T-cell (primary cell): ENCODE data around the gene CD180. TPM values are rescaled to one million over a fixed set of nuclear protein-coding genes. Genes with fewer than 3 reads are reported as not detected.

Source experiments
- ATAC-seq, 4 experiments: fragments of 200-7000 bp in 3 of 4; fragments of 150-1000 bp in 1 of 4; cut with Tn5 transposase; replicated peaks in 1 of 4; 1 replicate in 3 of 4; 2 replicates in 1 of 4; pipeline ENCODE4 v1.10.0; 2021; ENCODE audit warnings: moderate library complexity in 3 of 4, mild to moderate bottlenecking in 2 of 4, moderate number of reproducible peaks in 1 of 4
- CTCF ChIA-PET, 2 donors: fragments of 300-600 bp; sonication (Branson Sonifier 250); formaldehyde crosslinking; loops; one replicate each; lab custom pipeline; 2022; ENCODE audit warnings: antibody characterized with exemption in 2 of 2; lab: Charles Lee
- POLR2A ChIA-PET, 2 donors: fragments of 300-600 bp; sonication (Branson Sonifier 250); formaldehyde crosslinking; loops; one replicate each; lab custom pipeline; 2022; ENCODE audit warnings: antibody characterized with exemption in 2 of 2; lab: Charles Lee
- DNase-seq, 35 experiments: peaks; one replicate each; pipeline versions ENCODE4 v3.0.0 to v3.0.0-alpha.2; 2013 to 2023
- H3K27ac ChIP-seq: one replicate; pipeline ENCODE4 v1.5.1; 2013; ENCODE audit warnings: low read length
- H3K27me3 ChIP-seq, 2 experiments: replicated peaks in 1 of 2; 1 replicate in 1 of 2; 2 replicates in 1 of 2; pipeline versions ENCODE4 v1.6.1 to v1.7.0; 2013; ENCODE audit warnings: low read length in 1 of 2, mixed read lengths in 1 of 2; ENCODE audit not compliant: control insufficient read depth in 2 of 2, insufficient read depth in 2 of 2; ENCODE audit errors: extremely low read depth in 1 of 2
- H3K36me3 ChIP-seq, 2 donors: 1 replicate in 1 of 2; 2 replicates in 1 of 2; pipeline versions ENCODE4 v1.6.1 to v1.7.0; 2013; ENCODE audit warnings: low read length in 1 of 2; ENCODE audit not compliant: control insufficient read depth in 2 of 2, insufficient read depth in 1 of 2; ENCODE audit errors: extremely low read depth in 1 of 2
- H3K4me1 ChIP-seq, 2 experiments: 1 replicate in 1 of 2; 2 replicates in 1 of 2; pipeline versions ENCODE4 v1.6.1 to v1.7.0; 2013; ENCODE audit warnings: low read length in 2 of 2, mixed read lengths in 1 of 2; ENCODE audit not compliant: insufficient read depth in 2 of 2, control insufficient read depth in 1 of 2; ENCODE audit errors: extremely low read depth in 1 of 2
- H3K4me3 ChIP-seq, 2 donors: 1 replicate in 1 of 2; 2 replicates in 1 of 2; pipeline versions ENCODE4 v1.5.1 to v1.7.0; 2013; ENCODE audit warnings: mild to moderate bottlenecking in 2 of 2, low read length in 1 of 2, moderate library complexity in 1 of 2; ENCODE audit not compliant: control insufficient read depth in 1 of 2; ENCODE audit errors: extremely low read depth in 1 of 2
- H3K9me3 ChIP-seq: 2 replicates; pipeline ENCODE4 v1.7.0; 2013
- H3K27ac Mint-ChIP-seq, 2 donors: one replicate each; pipeline ENCODE4 v1.8.0; 2020 to 2021; ENCODE audit warnings: mild to moderate bottlenecking in 2 of 2, mixed read lengths in 2 of 2
- H3K27me3 Mint-ChIP-seq, 2 donors: one replicate each; pipeline ENCODE4 v1.8.0; 2021 to 2022; ENCODE audit warnings: mixed read lengths in 2 of 2
- H3K36me3 Mint-ChIP-seq: one replicate; pipeline ENCODE4 v1.8.0; 2021; ENCODE audit warnings: mixed read lengths
- H3K4me1 Mint-ChIP-seq, 3 donors: one replicate each; pipeline ENCODE4 v1.8.0; 2020 to 2022; ENCODE audit warnings: mixed read lengths in 3 of 3, mild to moderate bottlenecking in 1 of 3
- H3K4me3 Mint-ChIP-seq, 3 donors: one replicate each; pipeline ENCODE4 v1.8.0; 2020 to 2022; ENCODE audit warnings: mild to moderate bottlenecking in 3 of 3, mixed read lengths in 3 of 3, moderate library complexity in 3 of 3
- H3K9me3 Mint-ChIP-seq, 3 donors: one replicate each; pipeline ENCODE4 v1.8.0; 2020 to 2022; ENCODE audit warnings: mixed read lengths in 3 of 3
- WGBS: methylation state at CpG from one replicate; pipeline ENCODE4 v1.1.5; 2013; ENCODE audit warnings: missing lambda C conversion rate; ENCODE audit not compliant: insufficient coverage; 5-methylcytosine and 5-hydroxymethylcytosine counted together
- total RNA-seq, 35 experiments: library from RNA in 6 of 35; stranded (reverse) in 6 of 35; fragments of 120-200 nt in 1 of 35; gene quantifications; one replicate each; pipeline versions ENCODE4 v1.2.1 to v1.2.4 and lab custom pipeline; 2013 to 2026

The CD180 gene
- total RNA-seq, 5 donors from 2014 or later (not counting 1 experiment from before 2014, with no cell fraction given), result 0.16 to 1.3 (median 0.73) TPM

GRCh38 chr5:67142816-67143215 is 53.8 kb downstream of the CD180 start:
- DNase-seq, result no peak
- ATAC-seq, result no peak
- POLR2A ChIA-PET, result interaction anchor here (0.6 kb wide), 3 partner anchors 19 to 306 kb away, joined by 3 read pairs; no protein-coding TSS in a partner anchor
- no peaks in the 10 kb centered on the region for H3K4me1 Mint-ChIP-seq
- H3K27me3 Mint-ChIP-seq, result no peaks in the 10 kb centered on the region
- no peak overlapping the region for H3K27ac ChIP-seq
- H3K4me3 ChIP-seq, result no peak overlapping the region
- no peaks in the 10 kb centered on the region for H3K27me3 ChIP-seq
- peaks cover 13 to 40% of the 10 kb centered on the region in 2 donors for H3K36me3 ChIP-seq
- no peak overlapping the region for H3K27ac Mint-ChIP-seq
- 90% methylated on average over 3 of the region's 8 CpGs for WGBS
- CTCF ChIA-PET, result no interaction called here
- no peaks in the 10 kb centered on the region for H3K4me1 ChIP-seq
- H3K36me3 Mint-ChIP-seq, result peaks cover 79% of the 10 kb centered on the region
- no peaks in the 10 kb centered on the region for H3K9me3 ChIP-seq
- no peak overlapping the region for H3K4me3 Mint-ChIP-seq
- H3K9me3 Mint-ChIP-seq, result no peaks in the 10 kb centered on the region

GRCh38 chr5:67141644-67142043 is 55.0 kb downstream of the CD180 start:
- DNase-seq (no peak), ATAC-seq (no peak)
- Histone ChIP-seq H3K4me1 (no peaks in the 10 kb centered on the region), H3K9me3 (no peaks in the 10 kb centered on the region), H3K27me3 (no peaks in the 10 kb centered on the region), H3K36me3 (peaks cover 13 to 37% of the 10 kb centered on the region in 2 donors), H3K4me3 (no peak overlapping the region), H3K27ac (no peak overlapping the region)
- CTCF ChIA-PET, result no interaction called here
- H3K36me3 Mint-ChIP-seq, result peaks cover 80% of the 10 kb centered on the region
- H3K27me3 Mint-ChIP-seq, result no peaks in the 10 kb centered on the region
- H3K27ac Mint-ChIP-seq, result no peak overlapping the region
- H3K9me3 Mint-ChIP-seq, result no peaks in the 10 kb centered on the region
- no peaks in the 10 kb centered on the region for H3K4me1 Mint-ChIP-seq
- H3K4me3 Mint-ChIP-seq, result no peak overlapping the region
- POLR2A ChIA-PET, result no interaction called here

GRCh38 chr5:67140413-67140812 is 56.2 kb downstream of the CD180 start:
- no peaks in the 10 kb centered on the region for H3K4me1 ChIP-seq
- DNase-seq (no peak), ATAC-seq (no peak)
- H3K4me3 ChIP-seq, result no peak overlapping the region
- ChIA-PET POLR2A (no interaction called here), CTCF (no interaction called here)
- H3K36me3 Mint-ChIP-seq, result peaks cover 84% of the 10 kb centered on the region
- H3K9me3 ChIP-seq, result no peaks in the 10 kb centered on the region
- no peak overlapping the region for H3K27ac ChIP-seq
- no peaks in the 10 kb centered on the region for H3K27me3 Mint-ChIP-seq
- no peaks in the 10 kb centered on the region for H3K4me1 Mint-ChIP-seq
- H3K9me3 Mint-ChIP-seq, result no peaks in the 10 kb centered on the region
- H3K27me3 ChIP-seq, result no peaks in the 10 kb centered on the region
- H3K36me3 ChIP-seq, result peaks cover 10 to 42% of the 10 kb centered on the region in 2 donors
- no peak overlapping the region for H3K4me3 Mint-ChIP-seq
- H3K27ac Mint-ChIP-seq, result no peak overlapping the region
- 100% methylated on average over 1 of the region's 4 CpGs for WGBS

- no peak for ATAC-seq
- no peak overlapping the region for H3K27ac Mint-ChIP-seq
Measured at GRCh38 chr5:67139030-67139429, 57.6 kb downstream of the CD180 start.

GRCh38 chr5:67135381-67135984 is 61.1 kb downstream of the CD180 start:
- H3K9me3 Mint-ChIP-seq, result no peaks in the 10 kb centered on the region
- H3K36me3 ChIP-seq, result peaks cover 10 to 27% of the 10 kb centered on the region in 2 donors
- ChIA-PET POLR2A (no interaction called here), CTCF (no interaction called here)
- WGBS, result 100% methylated on average over 2 of the region's 6 CpGs
- H3K36me3 Mint-ChIP-seq, result peaks cover 74% of the 10 kb centered on the region
- H3K4me3 ChIP-seq, result no peak overlapping the region
- no peak overlapping the region for H3K27ac Mint-ChIP-seq
- DNase-seq (no peak), ATAC-seq (no peak)
- no peaks in the 10 kb centered on the region for H3K4me1 Mint-ChIP-seq
- H3K9me3 ChIP-seq, result no peaks in the 10 kb centered on the region
- no peak overlapping the region for H3K27ac ChIP-seq
- no peaks in the 10 kb centered on the region for H3K27me3 ChIP-seq
- no peaks in the 10 kb centered on the region for H3K27me3 Mint-ChIP-seq
- H3K4me1 ChIP-seq, result no peaks in the 10 kb centered on the region
- no peak overlapping the region for H3K4me3 Mint-ChIP-seq

More at GRCh38 chr5:67139030-67139429, 57.6 kb downstream of the CD180 start:
- no peaks in the 10 kb centered on the region for H3K4me1 Mint-ChIP-seq
- Histone ChIP-seq H3K27ac (no peak overlapping the region), H3K36me3 (peaks cover 7 to 39% of the 10 kb centered on the region in 2 donors), H3K27me3 (no peaks in the 10 kb centered on the region), H3K4me1 (no peaks in the 10 kb centered on the region), H3K4me3 (no peak overlapping the region), H3K9me3 (no peaks in the 10 kb centered on the region)
- no peaks in the 10 kb centered on the region for H3K9me3 Mint-ChIP-seq
- peaks cover 81% of the 10 kb centered on the region for H3K36me3 Mint-ChIP-seq
- no peaks in the 10 kb centered on the region for H3K27me3 Mint-ChIP-seq
- no peak overlapping the region for H3K4me3 Mint-ChIP-seq
- ChIA-PET CTCF (interaction anchor here in 1 of 2 donors (0.6 kb wide), 1 partner anchor 74 kb away, joined by 3 read pairs; no protein-coding TSS in a partner anchor), POLR2A (no interaction called here)
- DNase-seq, result no peak
- 94% methylated on average over 5 of the region's 5 CpGs for WGBS

GRCh38 chr5:67133776-67134175 is 62.8 kb downstream of the CD180 start:
- no peaks in the 10 kb centered on the region for H3K9me3 ChIP-seq
- Mint-ChIP-seq H3K27ac (no peak overlapping the region), H3K9me3 (no peaks in the 10 kb centered on the region), H3K4me3 (no peak overlapping the region), H3K4me1 (no peaks in the 10 kb centered on the region), H3K27me3 (no peaks in the 10 kb centered on the region), H3K36me3 (peaks cover 73% of the 10 kb centered on the region)
- ChIA-PET CTCF (interaction anchor here in 1 of 2 donors (1.5 kb wide), 1 partner anchor 14 kb away, joined by 3 read pairs; no protein-coding TSS in a partner anchor), POLR2A (interaction anchor here (0.6 kb wide), 2 partner anchors 319 to 1447 kb away, joined by 5 to 6 read pairs; no protein-coding TSS in a partner anchor)
- no CpG with 5 or more reads among the region's 3 CpGs for whole genome bisulfite sequencing
- no peak overlapping the region for H3K4me3 ChIP-seq
- H3K4me1 ChIP-seq, result no peaks in the 10 kb centered on the region
- peaks cover 8 to 25% of the 10 kb centered on the region in 2 donors for H3K36me3 ChIP-seq
- ATAC-seq (no peak), DNase-seq (no peak)
- no peaks in the 10 kb centered on the region for H3K27me3 ChIP-seq
- no peak overlapping the region for H3K27ac ChIP-seq
